ENCODE results near the gene HNRNPUL2.

HNRNPUL2 gene

GRCh38 chr11:62666259-62666926 is 60.9 kb downstream of the HNRNPUL2 start:
- H3K9me3 ChIP-seq (ENCODE audit: insufficient read depth, low read length) = no peaks in the 10 kb centered on the region
- H3K27ac ChIP-seq (ENCODE audit: low read depth, low read length) = peak overlapping the region; percentile 92
- peak overlapping the region; percentile 95 for H3K9ac ChIP-seq (ENCODE audit: low read length)
- H2AFZ ChIP-seq (ENCODE audit: low read depth, low read length, severe bottlenecking) = no peak overlapping the region
- peak overlapping the region; percentile 93 for H3K4me2 ChIP-seq (ENCODE audit: low read depth, low read length, poor library complexity, severe bottlenecking)
- H3K27me3 ChIP-seq (ENCODE audit: low read length) = no peaks in the 10 kb centered on the region
- H3F3A ChIP-seq (ENCODE audit: insufficient read depth) = peaks cover 52% of the 10 kb centered on the region
- no peaks in the 10 kb centered on the region for H3K9me2 ChIP-seq (replicated peaks; ENCODE audit: insufficient read depth, low read length)
- H3K4me3 ChIP-seq (ENCODE audit: insufficient read depth, low read length, poor library complexity, severe bottlenecking) = peak overlapping the region; percentile 89
- TF ChIP-seq EZH2phosphoT487 (conservative IDR thresholded peaks at IDR 0.05; ENCODE audit: low read length) = no peak
- TF ChIP-seq CTCF (IDR thresholded peaks at IDR 0.05; ENCODE audit: insufficient read depth, low read length, poor library complexity, severe bottlenecking) = no peak
- no peaks in the 10 kb centered on the region for H4K20me1 ChIP-seq (ENCODE audit: low read depth, low read length)
- H3K79me2 ChIP-seq (ENCODE audit: insufficient read depth, low read length) = peaks cover 52% of the 10 kb centered on the region
- peaks cover 15% of the 10 kb centered on the region for H3K36me3 ChIP-seq (ENCODE audit: low read length)

GRCh38 chr11:62665599-62666258 is 61.5 kb downstream of the HNRNPUL2 start:
- Histone ChIP-seq H3K4me3 (ENCODE audit: insufficient read depth, low read length, poor library complexity, severe bottlenecking) (peak overlapping the region; percentile 89), H3K9ac (ENCODE audit: low read length) (peak overlapping the region; percentile 95), H3K4me2 (ENCODE audit: low read depth, low read length, poor library complexity, severe bottlenecking) (peak overlapping the region; percentile 93), H2AFZ (ENCODE audit: low read depth, low read length, severe bottlenecking) (no peak overlapping the region), H3K79me2 (ENCODE audit: insufficient read depth, low read length) (peaks cover 45% of the 10 kb centered on the region), H3K9me3 (ENCODE audit: insufficient read depth, low read length) (no peaks in the 10 kb centered on the region), H3K27ac (ENCODE audit: low read depth, low read length) (peak overlapping the region; percentile 92), H3K27me3 (ENCODE audit: low read length) (no peaks in the 10 kb centered on the region), H3K36me3 (ENCODE audit: low read length) (peaks cover 15% of the 10 kb centered on the region), H4K20me1 (ENCODE audit: low read depth, low read length) (no peaks in the 10 kb centered on the region), H3K9me2 (replicated peaks; ENCODE audit: insufficient read depth, low read length) (no peaks in the 10 kb centered on the region), H3F3A (ENCODE audit: insufficient read depth) (peaks cover 52% of the 10 kb centered on the region)
- TF ChIP-seq EZH2phosphoT487 (conservative IDR thresholded peaks at IDR 0.05; ENCODE audit: low read length) (no peak), CTCF (IDR thresholded peaks at IDR 0.05; ENCODE audit: insufficient read depth, low read length, poor library complexity, severe bottlenecking) (no peak)

- peak within 1 kb of the TSS; percentile 61 for H2AFZ ChIP-seq (ENCODE audit: low read depth, low read length, severe bottlenecking)
- no peaks in the 10 kb centered on the region for H3K9me2 ChIP-seq (replicated peaks; ENCODE audit: insufficient read depth, low read length)
- peak within 1 kb of the TSS; percentile 95 for H3K9ac ChIP-seq (ENCODE audit: low read length)
- peak within 1 kb of the TSS; percentile 93 for H3K4me2 ChIP-seq (ENCODE audit: low read depth, low read length, poor library complexity, severe bottlenecking)
- no peaks in the 10 kb centered on the region for H3K9me3 ChIP-seq (ENCODE audit: insufficient read depth, low read length)
- H3K4me3 ChIP-seq (ENCODE audit: insufficient read depth, low read length, poor library complexity, severe bottlenecking) = peak within 1 kb of the TSS; percentile 89
- H3K79me2 ChIP-seq (ENCODE audit: insufficient read depth, low read length) = peaks cover 43% of the 10 kb centered on the region
- TF ChIP-seq CTCF (IDR thresholded peaks at IDR 0.05; ENCODE audit: insufficient read depth, low read length, poor library complexity, severe bottlenecking) (no peak), EZH2phosphoT487 (conservative IDR thresholded peaks at IDR 0.05; ENCODE audit: low read length) (no peak)
- H3K27ac ChIP-seq (ENCODE audit: low read depth, low read length) = peak within 1 kb of the TSS; percentile 92
- no peaks in the 10 kb centered on the region for H3K27me3 ChIP-seq (ENCODE audit: low read length)
- peaks cover 15% of the 10 kb centered on the region for H3K36me3 ChIP-seq (ENCODE audit: low read length)
- no peaks in the 10 kb centered on the region for H4K20me1 ChIP-seq (ENCODE audit: low read depth, low read length)
- peaks cover 50% of the 10 kb centered on the region for H3F3A ChIP-seq (ENCODE audit: insufficient read depth)
Observed at GRCh38 chr11:62665075-62665598, 62.1 kb downstream of the HNRNPUL2 start, which contains the start of the genes C11orf98 and CSKMT. Gene C11orf98 (minus strand): TSS chr11:62665210. CDS start chr11:62665169, 41 bp downstream. Gene CSKMT (plus strand): TSS chr11:62665312. CDS start chr11:62665880, 568 bp downstream.

Measured in SU-DHL-6 (cell line).